SK-N-SH treated with all-trans-retinoic acid at 6 μM for 48 hours (cell line): Measurements from ENCODE around the gene RBM47.

Source experiments
- ARNTL ChIP-seq: fragments of 450-650 bp; formaldehyde crosslinking; IDR thresholded peaks from 2 replicates; pipeline ENCODE4 v1.5.0; 2020; ENCODE audit warnings: low read depth, mild to moderate bottlenecking, moderate library complexity, borderline replicate concordance
- CREB5 ChIP-seq: fragments of 250-450 bp; sonication (Bioruptor Pico); IDR thresholded peaks from 2 replicates; pipeline ENCODE4 v1.5.1; 2020; ENCODE audit warnings: low read depth, mild to moderate bottlenecking, moderate library complexity
- PATZ1 ChIP-seq: fragments of 250-450 bp; sonication (Bioruptor Pico); IDR thresholded peaks from 2 replicates; pipeline ENCODE4 v1.8.0; 2020; ENCODE audit warnings: mild to moderate bottlenecking, moderate library complexity, borderline replicate concordance
- POU6F1 ChIP-seq: fragments of 250-450 bp; sonication (Bioruptor Pico); IDR thresholded peaks from 2 replicates; pipeline ENCODE4 v1.8.0; 2021; ENCODE audit warnings: low read depth, mild to moderate bottlenecking, moderate library complexity, borderline replicate concordance
- SNAI2 ChIP-seq: fragments of 250-450 bp; sonication (Bioruptor Pico); IDR thresholded peaks from 2 replicates; pipeline ENCODE4 v1.5.0; 2020; ENCODE audit warnings: mild to moderate bottlenecking, moderate library complexity
- TSHZ2 ChIP-seq: fragments of 250-450 bp; sonication (Bioruptor Pico); IDR thresholded peaks from 2 replicates; pipeline ENCODE4 v1.5.0; 2020; ENCODE audit warnings: mild to moderate bottlenecking, moderate library complexity
- ZC3H10 ChIP-seq: fragments of 250-450 bp; sonication (Bioruptor Pico); IDR thresholded peaks from 2 replicates; pipeline ENCODE4 v1.5.1; 2021; ENCODE audit warnings: mild to moderate bottlenecking, moderate library complexity

- TF ChIP-seq TSHZ2 (CRISPR knock-in tag) (no peak), POU6F1 (CRISPR knock-in tag) (no peak), SNAI2 (CRISPR knock-in tag) (no peak), ARNTL (CRISPR knock-in tag) (no peak), ZC3H10 (CRISPR knock-in tag) (no peak), CREB5 (no peak), PATZ1 (no peak)
Observed at GRCh38 chr4:40562208-40562607, 67.5 kb downstream of the RBM47 start.
